ENCODE data around the gene UBE2J2. TPM values are rescaled to one million over a fixed set of nuclear protein-coding genes. Genes with fewer than 3 reads are reported as not detected.

The UBE2J2 gene
- total and polyA plus RNA-seq, 2 of the 4 experiments (the other 2 are of a cell fraction) = 20.6 to 67.5 TPM

- TF ChIP-seq RCOR1 (IDR thresholded peaks at IDR 0.05; ENCODE audit: insufficient replicate concordance, low read length) (no peak), NFE2L2 (IDR thresholded peaks at IDR 0.05; ENCODE audit: low read depth, low read length) (no peak)
Observed at GRCh38 chr1:1311107-1312104, 37.8 kb upstream of the UBE2J2 start (continued).

GRCh38 chr1:1310476-1311053 is 36.9 kb upstream of the UBE2J2 start:
- H3K79me1 ChIP-seq (ENCODE audit: low read depth in 1 of 2, low read length in 2 of 2) = peaks cover 5 to 49% of the 10 kb centered on the region in 2 experiments
- H3K36me3 ChIP-seq (ENCODE audit: control insufficient read depth, insufficient read depth, low read length) = peaks cover 54% of the 10 kb centered on the region
- no TSS peak for BruUV-seq (replicated peaks)
- intact Hi-C loops (cut with micrococcal nuclease) (no loop called here), in situ Hi-C loops (cut with MboI; ENCODE audit: low sequenced_read_pairs) (no loop called here), dilution Hi-C loops (cut with HindIII; ENCODE audit: low sequenced_read_pairs, unreplicated experiment) (no loop called here)
- H3K4ac ChIP-seq (ENCODE audit: low read depth, low read length) = no peak overlapping the region
- 87% methylated on average over 19 of the region's 21 CpGs; no CpG with 5 or more reads in 1 of the 2 experiments for WGBS, 2 experiments (ENCODE audit: extremely low coverage in 2 of 2, insufficient read length in 1 of 2)
- H4K5ac ChIP-seq (ENCODE audit: low read depth, low read length) = no peak overlapping the region
- no peak overlapping the region for H3K18ac ChIP-seq (ENCODE audit: low read depth, low read length)
- H3K9ac ChIP-seq (ENCODE audit: low read depth, low read length) = no peak overlapping the region
- ATAC-seq (ENCODE audit: low read depth) (no peak), DNase-seq (no peak)
- H4K91ac ChIP-seq (ENCODE audit: insufficient read depth, low read depth, low read length) = no peak overlapping the region
- no peak overlapping the region for H3K4me2 ChIP-seq (ENCODE audit: low read depth, low read length)
- no peak overlapping the region for H3K14ac ChIP-seq (replicated peaks; ENCODE audit: low read depth, low read length)
- no peak overlapping the region for H2AK5ac ChIP-seq (ENCODE audit: low read depth, low read length)
- H3K56ac ChIP-seq (ENCODE audit: extremely low read depth, insufficient read depth, low read length) = no peak overlapping the region
- H4K8ac ChIP-seq (ENCODE audit: low read depth in 2 of 2, low read length in 2 of 2) = no peak overlapping the region
- H2BK20ac ChIP-seq (ENCODE audit: low read depth, low read length) = no peak overlapping the region
- H4K20me1 ChIP-seq (ENCODE audit: insufficient read depth, low read length) = peaks cover 50% of the 10 kb centered on the region
- H3K4me1 ChIP-seq (ENCODE audit: control insufficient read depth, insufficient read depth, low read length) = peaks cover 19% of the 10 kb centered on the region
- peaks cover 3% of the 10 kb centered on the region for H3K9me1 ChIP-seq (ENCODE audit: insufficient read depth, low read length)
- no peaks in the 10 kb centered on the region for H3K9me3 ChIP-seq (ENCODE audit: control insufficient read depth, insufficient read depth, low read length)
- H2BK120ac ChIP-seq (ENCODE audit: low read depth, low read length) = no peak overlapping the region
- H3K4me3 ChIP-seq (ENCODE audit: insufficient read depth, low read depth, low read length) = no peak overlapping the region
- H3K27ac ChIP-seq (ENCODE audit: insufficient read depth, low read length) = no peak overlapping the region
- ChIA-PET CTCF (no interaction called here), POLR2A (ENCODE audit: unreplicated experiment) (no interaction called here)
- H3K23ac ChIP-seq (ENCODE audit: low read depth, low read length) = no peak overlapping the region
- no peaks in the 10 kb centered on the region for H3K27me3 ChIP-seq (ENCODE audit: control insufficient read depth, insufficient read depth, low read length)
- H2BK15ac ChIP-seq (ENCODE audit: low read depth, low read length) = no peak overlapping the region
- H2AK9ac ChIP-seq (replicated peaks; ENCODE audit: low read depth, low read length, poor library complexity) = peak overlapping the region; percentile 65
- no peak overlapping the region for H2BK5ac ChIP-seq (ENCODE audit: low read depth, low read length, poor library complexity, severe bottlenecking)
- H2AFZ ChIP-seq (replicated peaks; ENCODE audit: low read length, poor library complexity) = no peak overlapping the region
- no peak for TF ChIP-seq RFX5 (IDR thresholded peaks at IDR 0.05; ENCODE audit: low read depth, low read length)
- TF ChIP-seq RCOR1 (IDR thresholded peaks at IDR 0.05; ENCODE audit: insufficient replicate concordance, low read length) = no peak
- TF ChIP-seq BHLHE40 (IDR thresholded peaks at IDR 0.05; ENCODE audit: low read depth, low read length) = no peak
- no peak for TF ChIP-seq ELK1 (IDR thresholded peaks at IDR 0.05; ENCODE audit: borderline replicate concordance, low read depth, low read length)
- TF ChIP-seq SMC3 (IDR thresholded peaks at IDR 0.05; ENCODE audit: low read depth, low read length) = no peak
- TF ChIP-seq FOS (IDR thresholded peaks at IDR 0.05; ENCODE audit: low read depth, low read length) = no peak
- TF ChIP-seq NFE2L2 (IDR thresholded peaks at IDR 0.05; ENCODE audit: low read depth, low read length) = no peak
- no peak for TF ChIP-seq USF2 (IDR thresholded peaks at IDR 0.05; ENCODE audit: low read depth, low read length)
- TF ChIP-seq MAFK (IDR thresholded peaks at IDR 0.05; ENCODE audit: low read depth, low read length) = no peak
- no peak for TF ChIP-seq RAD21 (IDR thresholded peaks at IDR 0.05; ENCODE audit: low read length)
- no peak for TF ChIP-seq CEBPB (IDR thresholded peaks at IDR 0.05; ENCODE audit: low read depth, low read length)
- TF ChIP-seq MAZ (IDR thresholded peaks at IDR 0.05; ENCODE audit: borderline replicate concordance, low read depth, low read length) = no peak
- no peak for TF ChIP-seq POLR2A (IDR thresholded peaks at IDR 0.05; ENCODE audit: low read depth, low read length)
- no peak for TF ChIP-seq MXI1 (IDR thresholded peaks at IDR 0.05; ENCODE audit: borderline replicate concordance, low read depth, low read length)

Measured in IMR-90 (cell line).